RWPE1 (cell line): ENCODE results near the gene GLIPR1.
"Not testable (repeated sequence)": the region's sequence is repeated elsewhere in the genome, so short reads cannot be mapped to it uniquely, and the experiment has no call there.

Source experiments
- CTCF ChIA-PET: fragments of 350-600 bp; sonication (Branson Sonifier 250); formaldehyde crosslinking; extraction: SDS; loops from one replicate; lab custom pipeline; 2021; lab: Yijun Ruan, JAX
- POLR2A ChIA-PET: fragments of 400-600 bp; formaldehyde crosslinking; extraction: SDS; loops from one replicate; lab custom pipeline; 2020; ENCODE audit warnings: antibody characterized with exemption; ENCODE audit not compliant: low non-redundant PET; lab: Yijun Ruan, JAX
- DNase-seq: peaks from one replicate; pipeline ENCODE4 v3.0.0; 2012; ENCODE audit warnings: low spot score
- H3K27ac ChIP-seq: fragments of 450-650 bp; 2 replicates; pipeline ENCODE4 v1.5.1; 2017
- TF ChIP-seq, protein P1 (sequence below): fragments of 450-650 bp; conservative IDR thresholded peaks from 2 replicates; pipeline ENCODE4 v1.5.1; 2017; ENCODE audit warnings: low read depth, mild to moderate bottlenecking

GLIPR1 gene

DNA sequence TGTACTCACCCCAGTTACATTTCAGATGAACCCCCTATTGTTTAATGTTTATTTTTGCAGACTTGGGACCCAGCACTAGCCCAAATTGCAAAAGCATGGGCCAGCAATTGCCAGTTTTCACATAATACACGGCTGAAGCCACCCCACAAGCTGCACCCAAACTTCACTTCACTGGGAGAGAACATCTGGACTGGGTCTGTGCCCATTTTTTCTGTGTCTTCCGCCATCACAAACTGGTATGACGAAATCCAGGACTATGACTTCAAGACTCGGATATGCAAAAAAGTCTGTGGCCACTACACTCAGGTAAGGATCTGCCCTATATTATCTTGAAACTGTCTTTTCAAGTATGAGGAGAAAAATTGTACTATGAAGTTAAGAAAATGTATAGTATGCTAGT is 1.2 kb downstream of the GLIPR1 start:
- POLR2A ChIA-PET, result no interaction called here
- DNase-seq, result no peak
- CTCF ChIA-PET, result interaction anchor here (0.7 kb wide), 1 partner anchor 234 kb away, joined by 4 read pairs; no protein-coding TSS in a partner anchor
- no peak overlapping the region for H3K27ac ChIP-seq
- TF ChIP-seq, protein P1, sequence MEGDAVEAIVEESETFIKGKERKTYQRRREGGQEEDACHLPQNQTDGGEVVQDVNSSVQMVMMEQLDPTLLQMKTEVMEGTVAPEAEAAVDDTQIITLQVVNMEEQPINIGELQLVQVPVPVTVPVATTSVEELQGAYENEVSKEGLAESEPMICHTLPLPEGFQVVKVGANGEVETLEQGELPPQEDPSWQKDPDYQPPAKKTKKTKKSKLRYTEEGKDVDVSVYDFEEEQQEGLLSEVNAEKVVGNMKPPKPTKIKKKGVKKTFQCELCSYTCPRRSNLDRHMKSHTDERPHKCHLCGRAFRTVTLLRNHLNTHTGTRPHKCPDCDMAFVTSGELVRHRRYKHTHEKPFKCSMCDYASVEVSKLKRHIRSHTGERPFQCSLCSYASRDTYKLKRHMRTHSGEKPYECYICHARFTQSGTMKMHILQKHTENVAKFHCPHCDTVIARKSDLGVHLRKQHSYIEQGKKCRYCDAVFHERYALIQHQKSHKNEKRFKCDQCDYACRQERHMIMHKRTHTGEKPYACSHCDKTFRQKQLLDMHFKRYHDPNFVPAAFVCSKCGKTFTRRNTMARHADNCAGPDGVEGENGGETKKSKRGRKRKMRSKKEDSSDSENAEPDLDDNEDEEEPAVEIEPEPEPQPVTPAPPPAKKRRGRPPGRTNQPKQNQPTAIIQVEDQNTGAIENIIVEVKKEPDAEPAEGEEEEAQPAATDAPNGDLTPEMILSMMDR, result no peak

DNA sequence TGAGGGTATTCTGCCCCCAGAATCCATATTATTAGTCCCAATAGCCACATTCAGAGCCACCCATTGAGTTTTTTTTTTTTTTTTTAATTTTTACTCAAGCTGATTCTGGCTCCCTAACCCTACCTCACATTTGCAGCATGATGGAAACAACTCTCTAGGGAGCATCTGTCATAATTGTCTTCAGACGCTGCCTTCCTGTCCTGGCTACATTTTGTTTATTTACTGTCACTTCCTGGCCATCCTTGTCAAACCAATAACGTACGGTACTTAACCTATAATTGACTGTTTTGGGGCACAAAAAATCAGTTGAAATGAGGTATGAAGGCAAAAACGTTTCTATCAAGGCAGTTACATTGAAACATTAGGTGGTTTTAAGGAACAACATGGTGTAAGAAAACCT is 2.1 kb downstream of the GLIPR1 start:
- TF ChIP-seq, protein P1, result no peak
- POLR2A ChIA-PET, result no interaction called here
- DNase-seq, result no peak
- no peak overlapping the region for H3K27ac ChIP-seq
- CTCF ChIA-PET, result interaction anchor here (0.6 kb wide), 2 partner anchors 23 to 1699 kb away, joined by 3 read pairs; no protein-coding TSS in a partner anchor

DNA sequence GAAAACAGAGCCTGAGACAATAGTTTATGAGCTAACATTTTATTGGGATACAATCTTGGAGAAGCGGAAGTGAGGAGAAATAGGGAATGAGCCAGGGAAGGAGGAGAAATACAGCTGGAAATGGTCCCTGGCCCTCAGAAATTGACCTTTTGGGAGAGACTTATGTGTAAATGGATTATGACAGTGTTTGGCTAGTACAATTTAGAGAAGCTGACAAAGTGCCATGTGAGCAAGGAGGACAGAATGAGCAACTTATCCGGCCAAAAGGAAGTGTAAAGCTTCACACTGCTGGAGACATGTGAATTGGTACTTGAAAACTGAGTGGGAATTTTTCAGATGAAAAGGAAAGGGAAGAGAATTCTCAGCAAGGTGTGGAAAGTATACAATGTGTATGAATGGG is 2.9 kb downstream of the GLIPR1 start:
- H3K27ac ChIP-seq, result no peak overlapping the region
- ChIA-PET POLR2A (no interaction called here), CTCF (no interaction called here)
- TF ChIP-seq, protein P1, result no peak
- DNase-seq, result no peak

DNA sequence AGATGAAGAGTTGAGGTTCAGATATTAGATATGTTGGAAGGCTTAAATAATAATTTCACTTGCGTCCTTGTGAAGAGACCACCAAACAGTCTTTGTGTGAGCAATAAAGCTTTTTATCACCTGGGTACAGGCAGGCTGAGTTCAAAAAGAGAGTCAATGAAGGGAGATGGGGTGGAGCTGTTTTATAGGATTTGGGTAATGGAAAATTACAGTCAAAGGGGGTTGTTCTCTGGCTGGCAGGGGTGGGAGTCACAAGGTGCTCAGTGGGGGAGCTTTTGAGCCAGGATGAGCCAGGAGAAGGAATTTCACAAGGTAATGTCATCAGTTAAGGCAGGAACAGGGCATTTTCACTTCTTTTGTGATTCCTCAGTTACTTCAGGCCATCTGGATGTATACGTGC is 3.9 kb downstream of the GLIPR1 start:
- CTCF ChIA-PET, result interaction anchor here (0.7 to 1.3 kb wide), 4 partner anchors 11 to 795 kb away, joined by 3 to 4 read pairs (median 3); no protein-coding TSS in a partner anchor
- H3K27ac ChIP-seq, DNase-seq, POLR2A ChIA-PET: not testable (repeated sequence)

DNA sequence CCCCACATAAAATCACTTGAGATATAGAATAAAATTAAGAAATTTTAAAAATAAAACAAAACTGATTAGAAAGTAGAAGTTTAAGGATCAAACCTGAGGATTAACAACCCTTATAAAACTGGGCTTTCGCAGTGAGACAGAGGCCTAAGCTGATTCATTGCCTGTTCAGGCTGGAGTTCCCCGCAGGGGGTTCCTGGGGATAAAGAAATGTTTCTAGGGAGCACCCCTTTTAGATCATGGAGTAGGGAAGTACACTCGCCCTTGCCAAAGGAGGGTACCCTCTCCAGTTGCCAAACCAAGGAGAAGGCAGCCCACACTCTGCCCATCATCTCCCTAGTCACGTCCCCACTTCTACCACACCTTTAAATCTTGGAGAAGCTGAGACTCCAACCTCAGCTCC is 6.8 kb downstream of the GLIPR1 start:
- H3K27ac ChIP-seq, result no peak overlapping the region
- DNase-seq, result no peak
- TF ChIP-seq, protein P1, result no peak
- ChIA-PET CTCF (no interaction called here), POLR2A (no interaction called here)

DNA sequence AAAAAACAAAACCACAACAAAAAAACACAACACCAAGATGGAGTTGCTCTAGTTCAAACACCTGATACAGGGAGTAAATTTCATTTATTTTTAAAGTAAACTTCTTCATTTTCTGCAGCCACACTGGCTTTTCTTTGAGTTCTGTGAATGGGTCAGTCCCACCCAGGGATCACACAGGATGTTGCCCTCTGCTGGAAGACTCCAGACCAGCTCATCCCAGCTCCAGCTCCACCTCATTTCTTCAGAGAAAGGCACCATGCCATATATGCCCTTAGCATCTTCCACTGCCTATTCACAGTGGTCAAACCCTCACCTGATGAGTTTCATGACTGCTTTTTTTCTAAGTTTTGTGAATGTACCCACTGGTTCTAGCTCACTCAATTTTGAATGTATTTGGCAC is 8.0 kb downstream of the GLIPR1 start:
- no peak for DNase-seq
- CTCF ChIA-PET, result interaction anchor here (0.6 kb wide), 1 partner anchor 332 kb away, joined by 9 read pairs; no protein-coding TSS in a partner anchor
- TF ChIP-seq, protein P1, result no peak
- no peak overlapping the region for H3K27ac ChIP-seq
- POLR2A ChIA-PET, result no interaction called here

DNA sequence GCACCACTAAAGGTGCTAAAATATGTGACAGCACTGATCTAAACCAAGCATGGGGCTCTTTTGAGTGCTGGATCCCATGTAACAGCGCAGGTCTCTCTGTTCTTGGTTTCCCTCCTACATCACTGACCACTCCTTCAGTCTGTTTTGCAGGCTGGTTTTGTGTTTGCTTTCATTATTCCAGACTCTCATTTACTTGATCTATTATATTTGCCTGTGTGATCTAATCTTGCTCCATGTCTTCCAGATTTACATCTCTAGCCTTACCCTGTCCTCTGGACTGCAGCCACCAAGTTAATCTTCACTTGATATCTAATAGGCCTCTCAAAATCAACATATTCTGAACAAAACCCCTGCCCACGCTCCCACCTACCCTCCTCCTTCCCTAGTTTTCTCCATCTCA is 8.6 kb downstream of the GLIPR1 start:
- TF ChIP-seq, protein P1, result no peak
- DNase-seq, result no peak
- CTCF ChIA-PET, result interaction anchor here (0.6 kb wide), 1 partner anchor 331 kb away, joined by 9 read pairs; no protein-coding TSS in a partner anchor
- POLR2A ChIA-PET, result no interaction called here
- no peak overlapping the region for H3K27ac ChIP-seq
